Activated CD8-positive, alpha-beta memory T cell treated with anti-CD3 and anti-CD28 coated beads, Interleukin-2, amount 10 ng/mL, durations not matched to agents 7 days and 5 days (primary cell): Measurements from ENCODE around the gene SCO2. TPM values are rescaled to one million over a fixed set of nuclear protein-coding genes. Genes with fewer than 3 reads are reported as not detected.

Source experiments
- ATAC-seq: fragments of 150-1000 bp; cut with Tn5 transposase; one replicate; pipeline ENCODE4 v1.10.0; 2021; ENCODE audit warnings: moderate library complexity
- CTCF ChIA-PET: fragments of 350-600 bp; sonication (Branson Sonifier 250); formaldehyde crosslinking; loops from one replicate; lab custom pipeline; 2021; ENCODE audit warnings: antibody characterized with exemption; lab: Charles Lee
- DNase-seq: peaks from one replicate; pipeline ENCODE4 v3.0.0-alpha.2; 2020
- H3K27ac Mint-ChIP-seq: one replicate; pipeline ENCODE4 v1.8.0; 2021; ENCODE audit warnings: mild to moderate bottlenecking, mixed read lengths
- H3K27me3 Mint-ChIP-seq: one replicate; pipeline ENCODE4 v1.8.0; 2021; ENCODE audit warnings: mixed read lengths
- H3K36me3 Mint-ChIP-seq: one replicate; pipeline ENCODE4 v1.8.0; 2021; ENCODE audit warnings: mild to moderate bottlenecking, mixed read lengths
- H3K4me1 Mint-ChIP-seq: one replicate; pipeline ENCODE4 v1.8.0; 2021; ENCODE audit warnings: mixed read lengths
- H3K4me3 Mint-ChIP-seq: one replicate; pipeline ENCODE4 v1.8.0; 2021; ENCODE audit warnings: mild to moderate bottlenecking, moderate library complexity, mixed read lengths
- H3K9me3 Mint-ChIP-seq: one replicate; pipeline ENCODE4 v1.8.0; 2022; ENCODE audit warnings: low read depth, mixed read lengths
- total RNA-seq, 2 experiments: library from RNA; stranded (reverse); gene quantifications; one replicate each; pipeline ENCODE4 v1.2.3, GENCODE V29; 2021

Gene SCO2
- total RNA-seq, 2 experiments from 2014 or later, result 9.1 to 11.6 TPM

DNA sequence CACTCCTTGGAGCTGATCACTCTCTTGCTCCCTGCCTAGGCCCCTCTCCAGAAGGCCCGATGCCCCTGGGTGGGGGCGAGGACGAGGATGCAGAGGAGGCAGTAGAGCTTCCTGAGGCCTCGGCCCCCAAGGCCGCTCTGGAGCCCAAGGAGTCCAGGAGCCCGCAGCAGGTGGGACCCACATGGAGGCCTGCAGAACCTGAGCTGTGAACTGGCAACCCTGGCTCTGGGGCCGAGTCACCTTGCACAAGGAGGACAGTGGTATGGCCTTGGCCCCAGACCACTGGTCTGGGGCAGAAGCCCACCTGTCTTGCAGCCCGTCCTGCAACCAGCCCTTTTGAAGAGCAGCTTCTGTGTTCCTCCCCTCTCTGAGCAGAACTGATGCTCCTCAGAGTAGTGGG is 6.2 kb downstream of the SCO2 start:
- H3K4me1 Mint-ChIP-seq, result peaks cover 18% of the 10 kb centered on the region
- no peaks in the 10 kb centered on the region for H3K27me3 Mint-ChIP-seq
- no peak for DNase-seq
- H3K27ac Mint-ChIP-seq, result no peak overlapping the region
- CTCF ChIA-PET, result no interaction called here
- H3K9me3 Mint-ChIP-seq, result no peaks in the 10 kb centered on the region
- H3K4me3 Mint-ChIP-seq, result no peak overlapping the region
- no peak for ATAC-seq
- H3K36me3 Mint-ChIP-seq, result peaks cover 40% of the 10 kb centered on the region

DNA sequence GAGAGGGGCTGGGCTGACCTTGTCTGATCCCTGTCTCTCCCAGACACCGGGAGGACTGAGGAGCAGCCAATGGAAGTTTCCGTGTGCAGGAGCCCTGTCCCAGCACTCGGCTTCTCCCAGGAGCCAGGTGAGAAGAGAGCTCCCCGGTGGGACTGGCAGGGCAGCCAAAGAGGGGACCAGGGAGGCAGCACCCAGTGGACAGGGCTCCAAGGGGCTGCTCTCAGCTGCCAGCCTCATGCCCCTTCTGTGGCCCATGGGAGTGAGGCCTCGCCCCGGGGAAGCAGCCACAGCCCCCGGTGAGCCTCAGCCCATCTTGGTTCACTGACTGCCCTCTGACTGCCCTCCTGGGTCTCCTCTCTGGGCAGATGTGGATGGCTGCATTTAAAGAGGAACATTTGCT is 6.8 kb downstream of the SCO2 start:
- no peaks in the 10 kb centered on the region for H3K27me3 Mint-ChIP-seq

DNA sequence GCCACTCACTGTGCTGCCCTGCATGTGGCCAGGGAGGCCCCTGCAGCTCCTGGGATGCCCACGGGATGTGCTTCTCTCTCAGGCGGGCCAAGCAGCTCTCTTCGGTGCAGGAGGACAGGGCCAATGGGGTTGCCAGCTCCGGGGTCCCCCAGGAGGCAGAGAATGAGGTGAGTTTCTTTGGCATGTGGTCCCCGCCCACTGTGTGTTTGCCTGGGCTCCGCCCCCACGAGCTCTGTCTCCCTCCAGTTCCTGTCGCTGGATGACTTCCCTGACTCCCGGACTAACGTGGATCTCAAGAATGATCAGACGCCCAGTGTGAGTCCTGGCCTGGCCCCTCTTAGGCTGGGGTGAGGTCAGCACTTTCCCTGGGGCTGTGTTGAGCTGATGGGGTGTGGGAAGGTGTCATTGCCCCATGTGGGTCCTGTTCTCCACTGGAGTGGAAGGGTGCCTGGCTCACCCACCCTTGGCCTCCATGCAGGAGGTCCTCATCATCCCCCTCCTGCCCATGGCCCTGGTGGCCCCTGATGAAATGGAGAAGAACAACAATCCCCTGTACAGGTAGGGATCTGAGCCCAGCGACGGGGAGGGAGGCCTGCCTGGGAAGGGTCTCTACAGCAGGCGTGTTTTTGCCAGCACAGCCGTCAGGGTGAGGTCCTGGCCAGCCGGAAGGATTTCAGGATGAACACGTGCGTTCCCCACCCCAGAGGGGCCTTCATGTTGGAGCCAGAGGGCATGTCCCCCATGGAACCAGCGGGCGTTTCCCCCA is 7.7 kb downstream of the SCO2 start:
- CTCF ChIA-PET, result interaction anchor here (1.3 kb wide), 1 partner anchor 64 kb away, joined by 3 read pairs; no protein-coding TSS in a partner anchor
- Mint-ChIP-seq H3K4me3 (no peak overlapping the region), H3K36me3 (peaks cover 35% of the 10 kb centered on the region), H3K9me3 (no peaks in the 10 kb centered on the region), H3K27me3 (no peaks in the 10 kb centered on the region), H3K4me1 (peaks cover 17% of the 10 kb centered on the region), H3K27ac (no peak overlapping the region)
- DNase-seq (no peak), ATAC-seq (no peak)

More for the DNA sequence above, 6.8 kb downstream of the SCO2 start:
- no peak overlapping the region for H3K4me3 Mint-ChIP-seq
- ATAC-seq, result no peak
- no peaks in the 10 kb centered on the region for H3K9me3 Mint-ChIP-seq
- H3K27ac Mint-ChIP-seq, result no peak overlapping the region
- CTCF ChIA-PET, result interaction anchor here (1.3 kb wide), 1 partner anchor 65 kb away, joined by 3 read pairs; no protein-coding TSS in a partner anchor
- peaks cover 18% of the 10 kb centered on the region for H3K4me1 Mint-ChIP-seq
- no peak for DNase-seq
- H3K36me3 Mint-ChIP-seq, result peaks cover 42% of the 10 kb centered on the region

DNA sequence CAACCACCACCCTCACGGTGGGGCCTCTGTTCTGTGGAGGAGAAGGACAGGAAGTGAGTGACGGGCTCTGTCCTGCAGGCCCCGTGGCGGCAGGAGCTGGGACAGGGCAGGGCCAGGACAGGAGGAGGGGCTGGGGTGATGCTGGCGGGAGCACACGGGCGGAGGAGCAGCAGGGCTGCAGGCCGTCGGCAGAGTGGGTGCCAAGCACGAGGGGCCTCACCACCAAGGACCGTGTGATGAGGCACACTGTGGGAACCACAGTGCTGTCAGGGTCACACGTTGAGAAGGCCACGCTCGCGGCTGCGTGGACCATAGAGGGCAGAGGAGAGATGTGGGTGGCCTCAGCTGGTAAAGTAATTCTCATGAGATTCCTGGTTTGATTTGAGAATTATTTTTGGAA is 8.5 kb downstream of the SCO2 start:
- no peak overlapping the region for H3K27ac Mint-ChIP-seq
- H3K36me3 Mint-ChIP-seq, result peaks cover 39% of the 10 kb centered on the region
- H3K4me3 Mint-ChIP-seq, result no peak overlapping the region
- CTCF ChIA-PET, result interaction anchor here (3.7 kb wide), 1 partner anchor 8 kb away, joined by 22 read pairs; the partner anchor contains the start of gene SCO2
- ATAC-seq (no peak), DNase-seq (no peak)
- no peaks in the 10 kb centered on the region for H3K9me3 Mint-ChIP-seq
- H3K27me3 Mint-ChIP-seq, result no peaks in the 10 kb centered on the region
- peaks cover 23% of the 10 kb centered on the region for H3K4me1 Mint-ChIP-seq

DNA sequence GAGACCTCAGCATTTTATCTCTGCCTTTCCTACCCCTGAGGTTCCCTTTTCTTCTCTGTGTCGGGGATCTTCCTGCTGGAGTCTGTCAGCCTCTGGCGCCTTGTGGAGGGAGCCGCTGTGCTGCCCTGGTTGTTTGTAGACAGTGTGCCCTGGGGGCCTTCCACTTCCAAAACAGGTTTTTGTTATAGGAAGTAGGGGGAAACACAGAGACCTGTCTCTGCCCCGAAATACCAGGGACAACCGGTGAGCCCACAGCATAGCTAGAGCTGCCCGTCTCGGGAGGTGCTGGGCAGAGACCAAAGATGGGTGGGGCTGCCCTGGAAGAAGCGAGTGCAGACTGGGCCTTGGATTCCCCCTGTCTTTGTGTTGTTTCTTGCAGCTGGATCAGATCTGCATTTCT is 9.3 kb downstream of the SCO2 start:
- DNase-seq (no peak), ATAC-seq (no peak)
- Mint-ChIP-seq H3K27ac (no peak overlapping the region), H3K9me3 (no peaks in the 10 kb centered on the region), H3K27me3 (no peaks in the 10 kb centered on the region), H3K4me3 (no peak overlapping the region), H3K36me3 (peaks cover 38% of the 10 kb centered on the region), H3K4me1 (peaks cover 26% of the 10 kb centered on the region)
- CTCF ChIA-PET, result interaction anchor here (0.6 to 3.7 kb wide), 2 partner anchors 9 to 47 kb away, joined by 3 to 22 read pairs; partner anchors contain the start of gene SCO2

DNA sequence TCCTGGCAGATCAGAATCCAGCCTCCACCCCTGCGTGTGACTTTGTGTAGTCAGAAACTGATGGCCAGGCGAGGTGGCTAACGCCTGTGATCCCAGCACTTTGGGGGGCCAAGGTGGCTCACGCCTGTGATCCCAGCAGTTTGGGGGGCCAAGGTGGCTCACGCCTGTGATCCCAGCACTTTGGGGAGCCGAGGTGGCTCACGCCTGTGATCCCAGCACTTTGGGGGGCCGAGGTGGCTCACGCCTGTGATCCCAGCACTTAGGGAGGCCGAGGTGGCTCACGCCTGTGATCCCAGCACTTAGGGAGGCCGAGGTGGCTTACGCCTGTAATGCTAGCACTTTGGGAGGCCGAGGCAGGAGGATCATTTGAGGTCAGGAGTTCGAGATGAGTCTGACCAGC is 12.2 kb downstream of the SCO2 start:
- H3K36me3 Mint-ChIP-seq, result peaks cover 22% of the 10 kb centered on the region
- no peak for DNase-seq
- H3K9me3 Mint-ChIP-seq, result no peaks in the 10 kb centered on the region
- no peak overlapping the region for H3K27ac Mint-ChIP-seq
- ATAC-seq, result no peak
- H3K4me3 Mint-ChIP-seq, result no peak overlapping the region
- CTCF ChIA-PET, result interaction anchor here (0.6 to 5.8 kb wide), 3 partner anchors 11 to 180 kb away, joined by 3 to 79 read pairs (median 22); partner anchors contain the start of gene SCO2
- H3K4me1 Mint-ChIP-seq, result peaks cover 42% of the 10 kb centered on the region
- H3K27me3 Mint-ChIP-seq, result no peaks in the 10 kb centered on the region

DNA sequence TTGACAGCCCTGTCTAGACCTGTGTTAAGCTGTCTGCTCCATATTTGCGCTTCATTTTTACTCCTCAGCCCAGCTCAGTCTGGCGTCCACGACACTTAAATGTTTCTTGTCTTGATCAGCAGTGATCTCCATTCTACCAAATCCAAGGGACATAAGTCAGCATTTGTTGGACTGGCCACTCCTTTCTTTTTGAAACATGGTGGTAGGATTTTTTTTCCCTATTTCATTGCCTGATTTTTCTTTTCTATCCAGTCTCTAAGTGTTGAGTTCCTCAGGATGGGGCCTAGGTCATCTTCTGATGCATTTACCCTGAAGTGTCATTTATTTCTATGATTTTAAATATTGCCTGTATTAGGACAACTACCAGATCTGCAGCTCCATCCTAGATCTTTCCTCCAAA is 16.5 kb downstream of the SCO2 start:
- Mint-ChIP-seq H3K9me3 (no peaks in the 10 kb centered on the region), H3K4me3 (peak overlapping the region; percentile 89), H3K27me3 (no peaks in the 10 kb centered on the region), H3K27ac (peak overlapping the region; percentile 93), H3K4me1 (peaks cover 40% of the 10 kb centered on the region), H3K36me3 (peaks cover 6% of the 10 kb centered on the region)
- CTCF ChIA-PET, result interaction anchor here (1.0 to 5.8 kb wide), 10 partner anchors 12 to 233 kb away, joined by 3 to 79 read pairs (median 6); partner anchors contain the start of genes ARSA, SCO2 and SYCE3
- ATAC-seq (no peak), DNase-seq (no peak)

DNA sequence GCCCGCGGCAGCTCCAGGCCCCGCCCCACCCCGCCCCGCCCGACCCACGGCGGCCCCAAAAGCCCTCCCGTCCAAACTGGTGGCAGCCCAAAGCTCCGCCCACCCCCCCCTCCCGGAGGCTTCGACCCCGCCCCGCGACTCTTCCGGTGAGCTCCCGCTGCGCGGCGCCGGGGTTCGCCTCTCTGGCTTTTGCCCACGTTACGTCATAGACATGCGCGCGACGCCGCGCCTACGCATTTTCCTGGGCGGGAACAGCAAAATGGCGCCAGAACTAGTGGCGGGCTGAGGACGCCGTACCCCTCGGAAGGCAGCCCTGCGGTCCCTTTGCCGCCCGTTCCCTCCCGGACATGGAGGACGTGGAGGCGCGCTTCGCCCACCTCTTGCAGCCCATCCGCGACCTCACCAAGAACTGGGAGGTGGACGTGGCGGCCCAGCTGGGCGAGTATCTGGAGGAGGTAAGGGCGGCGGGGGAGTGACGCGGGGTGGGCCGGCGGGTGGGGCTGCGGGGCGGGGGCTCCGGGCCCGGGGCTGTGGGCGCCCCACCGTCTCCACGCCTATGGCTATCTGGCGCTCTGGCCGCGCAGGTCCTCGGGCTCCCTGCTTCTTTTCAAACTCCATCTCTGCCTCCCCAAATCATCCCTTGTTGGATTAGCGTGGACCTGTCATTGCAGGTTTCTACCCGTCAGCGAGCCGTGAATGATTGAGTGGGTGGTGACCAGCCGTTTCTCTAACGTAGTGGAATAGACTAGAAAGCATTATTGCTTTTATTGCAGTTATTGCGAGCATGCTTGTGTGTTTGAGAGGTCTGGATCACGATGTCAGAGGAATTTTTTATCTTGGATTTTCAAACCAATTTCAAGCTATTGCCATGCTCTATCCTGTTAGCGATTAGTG is 17.2 kb downstream of the SCO2 start, which contains the start of gene NCAPH2:
Gene NCAPH2, plus strand, starts transcription at position 234 of the 894 bp plus-strand sequence. Its CDS starts 114 bp downstream, at position 348.
- CTCF ChIA-PET, result interaction anchor here (0.6 to 5.8 kb wide), 19 partner anchors 11 to 396 kb away, joined by 3 to 79 read pairs (median 4); partner anchors contain the start of genes ARSA, SCO2 and SYCE3
- Mint-ChIP-seq H3K27ac (peak within 1 kb of the TSS; percentile 93), H3K27me3 (no peaks in the 10 kb centered on the region), H3K9me3 (no peaks in the 10 kb centered on the region), H3K36me3 (peaks cover 4% of the 10 kb centered on the region), H3K4me3 (peak within 1 kb of the TSS; percentile 98), H3K4me1 (peaks cover 37% of the 10 kb centered on the region)
- peak; percentile 74 for ATAC-seq
- DNase-seq, result peak; percentile 98

DNA sequence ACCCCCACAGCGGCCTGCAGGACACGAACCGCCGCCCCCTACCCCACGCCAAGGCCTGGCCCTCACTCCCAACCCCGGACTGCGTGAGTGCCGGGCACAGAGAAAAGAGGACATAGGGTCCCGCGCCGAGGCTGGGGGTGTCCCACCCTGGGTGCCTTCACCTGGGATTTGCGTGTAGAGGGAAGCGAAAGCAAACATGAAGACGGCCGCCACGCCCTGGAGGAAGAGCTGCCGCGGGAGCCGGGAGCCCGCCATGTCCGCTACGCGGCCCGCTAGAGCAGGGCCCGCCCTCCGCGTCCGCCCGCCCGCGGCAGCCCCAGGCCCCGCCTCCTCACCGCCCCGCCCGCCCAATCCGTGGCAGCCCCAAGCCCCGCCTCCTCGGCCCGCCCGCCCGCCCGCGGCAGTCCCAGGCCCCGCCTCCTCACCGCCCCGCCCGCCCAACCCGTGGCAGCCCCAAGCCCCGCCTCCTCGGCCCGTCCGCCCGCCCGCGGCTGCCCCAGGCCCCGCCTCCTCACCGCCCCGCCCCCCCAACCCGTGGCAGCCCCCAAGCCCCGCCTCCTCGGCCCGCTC is 17.9 kb downstream of the SCO2 start, which contains the start of gene LMF2:
Gene LMF2, minus strand, starts transcription at position 282 of the 570 bp plus-strand sequence. Its CDS starts 27 bp downstream, at position 255.
- Mint-ChIP-seq H3K4me1 (peaks cover 32% of the 10 kb centered on the region), H3K27ac (peak within 1 kb of the TSS; percentile 93), H3K27me3 (no peaks in the 10 kb centered on the region), H3K4me3 (peak within 1 kb of the TSS; percentile 98), H3K9me3 (no peaks in the 10 kb centered on the region), H3K36me3 (peaks cover 4% of the 10 kb centered on the region)
- DNase-seq (peak; percentile 95), ATAC-seq (peak; percentile 83)
- CTCF ChIA-PET, result interaction anchor here (0.6 to 5.8 kb wide), 17 partner anchors 10 to 395 kb away, joined by 3 to 79 read pairs (median 4); partner anchors contain the start of genes ARSA, SCO2 and SYCE3

DNA sequence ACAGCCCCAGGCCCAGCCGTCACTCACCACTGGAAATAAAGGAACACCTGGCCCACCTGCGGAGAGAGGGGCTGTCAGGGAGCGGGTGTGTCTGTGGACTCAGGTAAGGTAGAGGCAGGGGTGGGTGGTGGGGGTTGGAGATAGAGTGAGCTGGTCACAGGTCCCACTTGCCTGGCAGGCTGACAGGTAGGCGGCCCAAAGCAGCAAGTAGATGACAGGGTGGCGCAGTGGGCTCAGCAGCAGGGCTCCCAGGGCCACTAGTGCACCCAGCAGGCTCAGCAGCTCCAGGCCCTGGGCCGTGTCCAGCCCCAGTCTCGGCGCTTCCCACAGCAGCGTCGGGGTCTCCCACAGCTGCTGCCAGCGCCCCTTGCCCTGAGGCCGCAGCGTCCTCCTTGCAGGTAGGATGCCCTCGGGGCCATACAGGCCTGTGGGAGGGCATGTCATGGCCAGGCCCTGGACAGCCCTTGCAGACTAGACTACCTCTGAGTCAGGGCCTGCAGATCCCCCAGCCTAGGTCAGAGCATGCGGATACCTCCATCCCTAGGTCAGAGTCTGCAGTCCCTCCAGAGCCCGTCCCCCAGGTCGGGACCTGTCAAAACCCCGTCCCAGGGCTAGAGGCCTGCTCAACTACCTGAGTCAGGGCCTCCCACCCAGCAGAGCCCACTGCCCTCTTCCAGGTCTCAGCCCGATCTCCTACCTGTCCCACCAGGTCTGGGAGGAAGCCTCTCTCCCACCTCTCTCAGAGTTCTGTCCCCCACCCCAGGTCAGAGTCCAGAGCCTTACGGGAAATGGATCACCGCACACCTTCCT is 18.6 kb downstream of the SCO2 start:
- Mint-ChIP-seq H3K27me3 (no peaks in the 10 kb centered on the region), H3K36me3 (no peaks in the 10 kb centered on the region), H3K9me3 (no peaks in the 10 kb centered on the region), H3K27ac (peak overlapping the region; percentile 88), H3K4me3 (peak overlapping the region; percentile 98), H3K4me1 (peaks cover 26% of the 10 kb centered on the region)
- no peak for ATAC-seq
- DNase-seq, result peak; percentile 60
- CTCF ChIA-PET, result interaction anchor here (1.0 to 4.1 kb wide), 8 partner anchors 10 to 394 kb away, joined by 3 to 38 read pairs (median 7); partner anchors contain the start of gene SYCE3

DNA sequence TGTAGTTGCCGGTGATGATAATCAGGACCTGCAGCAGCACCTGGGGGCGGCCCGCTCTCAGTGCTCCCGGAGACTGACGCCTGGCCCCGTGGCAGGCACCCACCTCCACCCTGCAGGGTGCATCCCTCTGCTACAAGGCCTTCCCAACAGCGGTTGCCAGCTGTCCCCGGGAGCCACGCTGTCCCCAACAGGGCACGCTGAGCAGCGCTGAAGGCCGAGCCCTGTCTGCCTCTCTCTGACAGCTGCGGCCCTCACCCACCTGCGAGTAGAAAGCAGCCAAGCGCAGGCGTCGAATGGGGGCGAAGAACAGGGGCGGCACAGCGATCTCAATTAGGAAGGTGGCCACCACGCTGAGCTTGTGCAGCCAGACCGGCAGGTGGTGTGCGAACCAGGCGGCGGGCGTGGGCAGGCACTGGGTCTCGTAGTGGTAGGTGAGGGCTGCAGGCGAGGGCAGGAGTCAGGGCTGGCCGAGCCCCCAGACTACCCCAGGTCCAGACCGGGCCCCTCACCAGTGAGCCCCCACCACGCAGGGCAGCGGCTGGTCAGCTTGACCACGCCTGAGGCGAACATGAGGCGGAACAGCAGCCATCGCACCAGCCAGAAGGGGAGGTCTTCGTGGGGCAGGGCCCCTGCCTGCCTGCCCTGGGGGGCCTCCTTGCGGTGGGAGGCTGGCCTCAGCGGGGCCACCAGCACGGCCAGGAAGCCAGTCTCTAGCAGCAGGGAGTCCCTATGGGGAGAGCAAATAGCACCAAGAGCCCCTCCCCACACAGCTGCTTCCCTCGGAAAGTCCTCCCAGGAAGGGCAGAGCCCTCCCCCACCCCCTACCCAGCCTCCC is 19.4 kb downstream of the SCO2 start:
- Mint-ChIP-seq H3K27me3 (no peaks in the 10 kb centered on the region), H3K4me3 (peak overlapping the region; percentile 98)
- ATAC-seq, result no peak

More for the DNA sequence above, 19.4 kb downstream of the SCO2 start:
- Mint-ChIP-seq H3K9me3 (no peaks in the 10 kb centered on the region), H3K27ac (no peak overlapping the region), H3K4me1 (peaks cover 24% of the 10 kb centered on the region), H3K36me3 (no peaks in the 10 kb centered on the region)
- CTCF ChIA-PET, result interaction anchor here (3.1 to 4.1 kb wide), 2 partner anchors 9 to 115 kb away, joined by 21 to 38 read pairs; no protein-coding TSS in a partner anchor
- DNase-seq, result peak; percentile 45
